Astrocyte of the spinal cord (primary cell): ENCODE data around the gene PDLIM1.
A peak's percentile ranks its signal among the peaks of the same experiment; 100 is the strongest.
"Not testable (repeated sequence)": the region's sequence is repeated elsewhere in the genome, so short reads cannot be mapped to it uniquely, and the experiment has no call there.

Experiments used
- DNase-seq: peaks from one replicate; pipeline ENCODE4 v3.0.0; 2011; ENCODE audit warnings: low read depth, low spot score
- H3K4me3 ChIP-seq: 2 replicates; pipeline ENCODE4 v1.5.1; 2011; ENCODE audit warnings: low read depth, mild to moderate bottlenecking, low read length, moderate library complexity
- in situ Hi-C: cut with HindIII; loops from 2 replicates; pipeline ENCODE4 v1.10.0; 2017; ENCODE audit warnings: low sequenced_read_pairs
- TF ChIP-seq, protein P1 (sequence below): IDR thresholded peaks from 2 replicates; pipeline ENCODE4 v1.5.1; 2012; ENCODE audit warnings: low read depth, mild to moderate bottlenecking, low read length, inconsistent platforms

Gene PDLIM1

GRCh38 chr10:95243318-95243617 is 47.5 kb downstream of the PDLIM1 start:
- TF ChIP-seq, protein P1, sequence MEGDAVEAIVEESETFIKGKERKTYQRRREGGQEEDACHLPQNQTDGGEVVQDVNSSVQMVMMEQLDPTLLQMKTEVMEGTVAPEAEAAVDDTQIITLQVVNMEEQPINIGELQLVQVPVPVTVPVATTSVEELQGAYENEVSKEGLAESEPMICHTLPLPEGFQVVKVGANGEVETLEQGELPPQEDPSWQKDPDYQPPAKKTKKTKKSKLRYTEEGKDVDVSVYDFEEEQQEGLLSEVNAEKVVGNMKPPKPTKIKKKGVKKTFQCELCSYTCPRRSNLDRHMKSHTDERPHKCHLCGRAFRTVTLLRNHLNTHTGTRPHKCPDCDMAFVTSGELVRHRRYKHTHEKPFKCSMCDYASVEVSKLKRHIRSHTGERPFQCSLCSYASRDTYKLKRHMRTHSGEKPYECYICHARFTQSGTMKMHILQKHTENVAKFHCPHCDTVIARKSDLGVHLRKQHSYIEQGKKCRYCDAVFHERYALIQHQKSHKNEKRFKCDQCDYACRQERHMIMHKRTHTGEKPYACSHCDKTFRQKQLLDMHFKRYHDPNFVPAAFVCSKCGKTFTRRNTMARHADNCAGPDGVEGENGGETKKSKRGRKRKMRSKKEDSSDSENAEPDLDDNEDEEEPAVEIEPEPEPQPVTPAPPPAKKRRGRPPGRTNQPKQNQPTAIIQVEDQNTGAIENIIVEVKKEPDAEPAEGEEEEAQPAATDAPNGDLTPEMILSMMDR: no peak
- H3K4me3 ChIP-seq: no peak overlapping the region
- DNase-seq: no peak
- in situ Hi-C loops: no loop called here

GRCh38 chr10:95242581-95243317 is 48.1 kb downstream of the PDLIM1 start:
- TF ChIP-seq, protein P1: peak; percentile 70
- no peak overlapping the region for H3K4me3 ChIP-seq
- peak; percentile 67 for DNase-seq
- in situ Hi-C loops: no loop called here

- in situ Hi-C loops: no loop called here
- TF ChIP-seq, protein P1: no peak
- DNase-seq: no peak
- no peak overlapping the region for H3K4me3 ChIP-seq
Measured at GRCh38 chr10:95241533-95241932, 49.3 kb downstream of the PDLIM1 start.

DNA sequence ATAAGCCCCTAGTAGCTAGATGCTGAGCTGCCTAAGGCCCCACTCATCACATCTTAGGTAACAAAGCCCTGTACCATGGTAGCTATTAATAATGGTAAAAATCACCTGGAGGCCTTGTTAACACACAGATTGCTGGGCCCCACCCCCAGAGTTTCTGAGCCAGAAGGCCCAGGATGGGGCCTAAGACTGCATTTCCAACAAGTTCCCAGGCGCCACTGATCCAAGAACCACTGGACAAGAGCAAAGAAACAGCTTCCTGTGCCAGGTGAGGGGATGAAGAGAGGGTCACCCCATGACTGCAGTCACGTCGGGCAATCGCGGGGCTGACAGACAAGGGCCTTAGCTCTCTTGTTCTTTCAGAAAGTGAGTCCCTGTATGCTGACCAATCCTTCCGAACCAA is 50.0 kb downstream of the PDLIM1 start:
- no peak for DNase-seq
- in situ Hi-C loops: no loop called here
- no peak overlapping the region for H3K4me3 ChIP-seq
- TF ChIP-seq, protein P1: no peak

DNA sequence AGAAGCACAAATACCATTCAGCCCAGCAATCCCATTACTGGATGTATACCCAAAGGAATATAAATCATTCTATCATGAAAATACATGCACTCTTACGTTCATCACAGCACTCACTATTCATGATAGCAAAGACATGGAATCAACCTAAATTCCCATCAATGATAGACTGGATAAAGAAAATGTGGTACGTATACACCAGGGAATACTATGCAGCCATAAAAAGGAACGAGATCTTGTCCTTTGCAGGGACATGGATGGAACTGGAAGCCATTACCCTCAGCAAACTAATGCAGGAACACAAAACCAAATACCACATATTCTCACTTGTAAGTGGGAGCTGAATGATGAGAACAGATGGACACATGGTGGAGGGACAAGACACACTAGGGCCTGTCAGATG is 50.7 kb downstream of the PDLIM1 start:
- in situ Hi-C loops, H3K4me3 ChIP-seq, DNase-seq: not testable (repeated sequence)

DNA sequence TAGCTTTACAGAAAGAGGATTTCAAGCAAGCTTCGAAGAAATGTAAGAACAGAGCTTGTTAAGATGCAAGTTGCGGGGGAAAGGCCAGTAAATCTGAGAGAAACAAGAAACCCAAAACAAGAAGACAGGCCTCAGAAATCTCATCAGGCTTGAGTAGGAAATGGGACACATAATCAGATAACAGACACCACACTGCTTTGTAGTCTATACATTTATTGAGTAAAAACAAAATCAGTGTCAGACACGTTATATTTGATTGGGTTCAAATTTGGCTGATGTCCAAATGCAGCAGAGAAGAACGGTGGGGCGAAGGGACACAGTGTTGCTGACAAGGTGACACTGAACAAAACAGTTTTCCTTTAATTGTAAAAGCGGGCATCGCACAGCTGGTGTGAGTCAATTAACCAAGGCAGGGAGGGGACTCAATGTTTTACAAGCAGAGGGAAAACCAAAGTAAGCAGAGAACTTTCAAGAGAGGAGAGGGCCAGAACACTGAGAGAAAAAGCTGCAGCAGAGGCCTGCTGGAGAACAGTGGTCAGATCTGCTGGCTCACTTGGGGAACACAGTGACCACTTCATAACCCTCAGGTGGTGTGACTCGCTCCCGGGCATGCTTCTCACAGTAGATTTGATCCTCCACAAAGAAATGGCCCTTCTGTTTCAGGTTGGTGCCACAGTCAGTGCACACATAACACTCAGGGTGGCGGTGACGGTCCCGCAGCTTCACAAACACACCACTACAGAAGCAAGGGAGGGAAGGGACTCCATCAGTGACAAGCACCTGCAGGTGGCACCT is 53.2 kb downstream of the PDLIM1 start:
- no peak overlapping the region for H3K4me3 ChIP-seq
- DNase-seq: peak; percentile 39
- TF ChIP-seq, protein P1: no peak
- in situ Hi-C loops: no loop called here
